ENCODE results near the gene WDFY1. TPM values are rescaled to one million over a fixed set of nuclear protein-coding genes. Genes with fewer than 3 reads are reported as not detected.
A peak's percentile ranks its signal among the peaks of the same experiment; 100 is the strongest.

The WDFY1 gene
- total RNA-seq, 1 donor from 2014 or later, result 177 TPM

- Mint-ChIP-seq H3K27ac (no peak overlapping the region), H3K4me1 (peaks cover 8% of the 10 kb centered on the region), H3K9me3 (peaks cover 7% of the 10 kb centered on the region), H3K36me3 (peaks cover 19% of the 10 kb centered on the region), H3K4me3 (no peak overlapping the region), H3K27me3 (ENCODE audit: insufficient read depth, low read depth) (peaks cover 2% of the 10 kb centered on the region)
- H3K27me3 ChIP-seq, result no peaks in the 10 kb centered on the region
- no peaks in the 10 kb centered on the region for H4K20me1 ChIP-seq (ENCODE audit: low read depth)
- TF ChIP-seq EZH2 (IDR thresholded peaks at IDR 0.05) (no peak), CTCF (IDR thresholded peaks at IDR 0.05) (no peak), EZH2phosphoT487 (IDR thresholded peaks at IDR 0.05) (no peak)
- no peak overlapping the region for H3K27ac ChIP-seq
- H3K79me2 ChIP-seq (ENCODE audit: low read depth), result no peaks in the 10 kb centered on the region
- no peaks in the 10 kb centered on the region for H3K36me3 ChIP-seq
- H3K4me3 ChIP-seq, result no peak overlapping the region
- no peak for DNase-seq (ENCODE audit: low spot score)
- H3K4me1 ChIP-seq, result no peaks in the 10 kb centered on the region
- H3K4me2 ChIP-seq, result no peak overlapping the region
- H3K9ac ChIP-seq, result no peak overlapping the region
- no peaks in the 10 kb centered on the region for H3K9me3 ChIP-seq (ENCODE audit: low read depth)
- H3F3A ChIP-seq (ENCODE audit: low read depth), result no peaks in the 10 kb centered on the region
- H2AFZ ChIP-seq (replicated peaks), result no peak overlapping the region
Measured at GRCh38 chr2:223846515-223846914, 98.6 kb downstream of the WDFY1 start.

GRCh38 chr2:223841436-223842190 lies 103.5 kb downstream of the WDFY1 start:
- Histone ChIP-seq H3F3A (ENCODE audit: low read depth) (peaks cover 7% of the 10 kb centered on the region), H3K79me2 (ENCODE audit: low read depth) (no peaks in the 10 kb centered on the region), H3K36me3 (no peaks in the 10 kb centered on the region), H3K4me1 (no peaks in the 10 kb centered on the region), H3K4me2 (no peak overlapping the region), H3K4me3 (no peak overlapping the region), H3K9me3 (ENCODE audit: low read depth) (no peaks in the 10 kb centered on the region), H3K27me3 (peaks cover 16% of the 10 kb centered on the region), H3K27ac (no peak overlapping the region), H4K20me1 (ENCODE audit: low read depth) (no peaks in the 10 kb centered on the region), H2AFZ (replicated peaks) (no peak overlapping the region), H3K9ac (no peak overlapping the region)
- Mint-ChIP-seq H3K27me3 (ENCODE audit: insufficient read depth, low read depth) (peaks cover 7% of the 10 kb centered on the region), H3K9me3 (no peaks in the 10 kb centered on the region), H3K4me3 (no peak overlapping the region), H3K4me1 (peaks cover 11% of the 10 kb centered on the region), H3K27ac (no peak overlapping the region), H3K36me3 (no peaks in the 10 kb centered on the region)
- no peak for DNase-seq (ENCODE audit: low spot score)
- TF ChIP-seq EZH2 (IDR thresholded peaks at IDR 0.05), result no peak
- TF ChIP-seq EZH2phosphoT487 (IDR thresholded peaks at IDR 0.05), result no peak
- TF ChIP-seq CTCF (IDR thresholded peaks at IDR 0.05), result no peak

GRCh38 chr2:223837287-223838061 lies 107.7 kb downstream of the WDFY1 start, which contains the start of gene AP1S3:
AP1S3 (minus strand) TSS chr2:223837582; CDS start chr2:223837450, 132 bp downstream.
- Mint-ChIP-seq H3K4me1 (peaks cover 23% of the 10 kb centered on the region), H3K27me3 (ENCODE audit: insufficient read depth, low read depth) (peaks cover 11% of the 10 kb centered on the region), H3K36me3 (no peaks in the 10 kb centered on the region), H3K27ac (no peak within 1 kb of the TSS), H3K9me3 (no peaks in the 10 kb centered on the region), H3K4me3 (peak within 1 kb of the TSS; percentile 94)
- peaks cover 8% of the 10 kb centered on the region for H3K4me1 ChIP-seq
- H3K4me2 ChIP-seq, result peak within 1 kb of the TSS; percentile 90
- peak; percentile 50 for TF ChIP-seq EZH2phosphoT487 (IDR thresholded peaks at IDR 0.05)
- TF ChIP-seq EZH2 (IDR thresholded peaks at IDR 0.05), result peak; percentile 60
- peak; percentile 19 for TF ChIP-seq CTCF (IDR thresholded peaks at IDR 0.05)
- H3K9ac ChIP-seq, result no peak within 1 kb of the TSS
- H3K79me2 ChIP-seq (ENCODE audit: low read depth), result no peaks in the 10 kb centered on the region
- peak within 1 kb of the TSS; percentile 86 for H3K4me3 ChIP-seq
- DNase-seq (ENCODE audit: low spot score), result peak; percentile 87
- H4K20me1 ChIP-seq (ENCODE audit: low read depth), result no peaks in the 10 kb centered on the region
- peaks cover 20% of the 10 kb centered on the region for H3K27me3 ChIP-seq
- no peak within 1 kb of the TSS for H3K27ac ChIP-seq
- H2AFZ ChIP-seq (replicated peaks), result peak within 1 kb of the TSS; percentile 98
- H3K9me3 ChIP-seq (ENCODE audit: low read depth), result no peaks in the 10 kb centered on the region
- peaks cover 10% of the 10 kb centered on the region for H3F3A ChIP-seq (ENCODE audit: low read depth)
- no peaks in the 10 kb centered on the region for H3K36me3 ChIP-seq
